Left hindlimb (tissue), 1 donor: Measurements from ENCODE around the gene SPECC1.
"Not testable (repeated sequence)": the region's sequence is repeated elsewhere in the genome, so short reads cannot be mapped to it uniquely, and the experiment has no call there.

Experiments used
- DNase-seq: peaks from one replicate; pipeline ENCODE4 v3.0.0-alpha.2; 2018

Gene SPECC1

DNA sequence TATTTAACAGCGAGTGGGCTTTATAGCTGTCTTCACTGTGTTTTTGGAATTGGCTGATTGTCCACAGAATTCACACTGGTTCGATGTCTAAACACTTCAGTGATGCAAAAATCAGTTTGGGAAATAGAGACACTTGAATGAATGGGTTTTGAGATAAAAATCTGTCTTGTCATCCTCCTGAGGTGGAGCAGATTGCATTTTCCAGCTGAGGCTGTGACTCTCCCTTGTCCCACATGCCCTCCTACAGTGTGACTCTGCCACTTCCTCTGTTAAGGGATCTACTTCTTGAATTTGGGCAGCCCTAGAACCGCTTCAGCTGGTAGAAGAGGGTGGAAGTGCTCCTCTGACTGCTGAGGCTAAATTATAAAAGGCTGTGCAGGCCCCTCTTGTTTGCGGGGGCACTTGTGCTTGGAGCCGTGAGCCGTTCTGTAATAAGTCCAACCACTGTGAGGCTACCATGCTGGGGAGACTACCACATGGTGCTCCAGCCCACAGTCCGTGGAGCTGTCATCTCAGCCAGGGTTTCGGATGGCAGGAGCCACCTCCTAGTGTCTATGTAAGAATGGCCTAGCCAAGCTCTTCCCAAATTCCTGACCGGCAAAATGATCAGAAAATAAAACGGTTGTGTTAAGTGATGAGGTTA, 175.9 kb downstream of the SPECC1 start:
- DNase-seq, result no peak

DNA sequence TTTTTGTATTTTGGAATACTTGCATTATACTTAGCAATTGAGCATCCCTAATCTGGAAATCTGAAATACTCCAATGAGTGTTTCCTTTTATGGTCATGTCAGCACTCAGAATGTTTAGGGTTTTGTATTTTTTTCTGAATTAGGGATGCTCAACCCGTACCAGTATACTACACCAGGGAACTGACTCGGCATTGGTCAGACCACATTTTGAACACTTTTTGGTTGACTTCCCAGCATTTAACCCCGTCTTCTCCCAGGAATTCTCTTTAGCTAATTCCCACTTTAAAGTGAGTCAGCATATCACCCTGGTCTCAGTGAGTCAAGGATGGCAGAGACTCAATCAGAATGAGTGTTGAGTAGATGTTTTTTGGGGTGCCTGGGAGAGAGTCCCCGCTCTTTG, 177.9 kb downstream of the SPECC1 start:
- DNase-seq, result no peak

DNA sequence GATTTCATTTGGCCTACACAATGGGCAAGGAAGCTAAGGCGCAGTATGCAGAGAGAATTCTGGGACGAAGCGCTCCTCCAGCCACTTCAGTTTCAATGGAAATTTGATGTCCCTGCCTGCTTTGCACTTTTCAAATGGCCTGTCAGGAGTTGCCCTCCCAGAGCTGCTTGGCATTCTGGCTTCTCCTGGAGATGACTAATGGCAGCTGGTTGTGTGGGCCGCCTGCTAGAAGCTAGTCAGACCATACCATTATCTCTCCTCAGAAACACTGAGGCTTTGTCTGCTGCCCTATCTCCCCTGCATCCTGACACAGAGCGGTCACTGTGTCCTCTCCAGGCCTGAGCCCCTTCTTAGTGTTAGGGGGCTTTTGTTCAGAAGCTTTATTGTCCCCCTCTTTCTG, 180.1 kb downstream of the SPECC1 start:
- no peak for DNase-seq

DNA sequence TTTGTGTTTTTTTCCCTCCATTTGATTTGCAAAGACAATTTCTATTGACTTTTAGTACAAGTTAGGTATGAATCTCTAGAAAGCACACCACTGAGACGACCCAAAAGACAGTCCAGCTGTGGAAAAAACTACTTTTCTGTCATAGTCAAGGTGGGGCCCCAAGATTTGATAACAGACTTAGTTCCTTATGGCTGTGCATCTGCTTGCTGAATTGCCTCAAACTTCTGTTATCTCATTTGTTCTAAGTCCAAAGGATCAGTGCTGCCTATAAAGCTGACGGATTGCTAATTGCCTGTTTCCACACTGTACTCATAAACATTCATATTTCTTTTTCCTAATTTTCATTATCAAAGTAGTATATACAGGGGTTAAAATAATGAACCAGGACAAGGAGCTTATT, 180.8 kb downstream of the SPECC1 start:
- no peak for DNase-seq

DNA sequence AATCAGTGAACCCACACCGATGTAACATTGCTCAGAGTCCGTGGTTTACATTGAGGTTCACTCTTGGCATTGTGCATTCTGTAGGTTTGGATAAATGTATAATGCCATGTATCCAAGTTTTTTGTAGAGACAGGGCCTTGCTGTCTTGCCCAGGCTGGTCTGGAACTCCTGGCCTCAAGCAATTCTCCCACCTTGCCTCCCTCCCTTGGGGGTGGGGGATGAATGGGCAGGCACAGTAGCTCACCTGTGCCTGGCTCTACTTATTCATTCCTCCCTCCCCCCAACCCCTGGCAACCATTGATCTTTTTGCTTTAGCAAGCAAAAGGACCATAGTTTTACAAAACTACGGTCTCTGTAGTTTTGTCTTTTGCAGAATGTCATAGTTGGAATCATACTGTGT, 181.4 kb downstream of the SPECC1 start:
- DNase-seq, result no peak

DNA sequence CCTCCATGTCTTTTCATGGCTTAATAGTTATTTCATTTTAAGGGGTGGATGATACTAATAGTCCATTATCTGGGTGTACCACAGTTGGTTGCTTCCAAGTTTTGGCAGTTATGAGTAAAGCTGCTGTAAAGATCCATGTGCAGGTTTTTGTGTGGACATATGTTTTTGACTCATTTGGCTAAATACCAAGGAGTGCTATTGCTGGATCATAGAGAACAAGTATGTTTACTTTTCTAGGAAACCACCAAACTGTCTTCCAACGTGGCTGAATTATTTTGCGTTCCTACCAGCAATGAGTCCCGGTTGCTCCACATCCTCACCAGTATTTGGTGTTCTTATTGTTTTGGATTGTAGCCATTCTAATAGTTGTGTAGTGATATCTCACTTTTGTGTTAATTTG, 181.9 kb downstream of the SPECC1 start:
- DNase-seq, result no peak

DNA sequence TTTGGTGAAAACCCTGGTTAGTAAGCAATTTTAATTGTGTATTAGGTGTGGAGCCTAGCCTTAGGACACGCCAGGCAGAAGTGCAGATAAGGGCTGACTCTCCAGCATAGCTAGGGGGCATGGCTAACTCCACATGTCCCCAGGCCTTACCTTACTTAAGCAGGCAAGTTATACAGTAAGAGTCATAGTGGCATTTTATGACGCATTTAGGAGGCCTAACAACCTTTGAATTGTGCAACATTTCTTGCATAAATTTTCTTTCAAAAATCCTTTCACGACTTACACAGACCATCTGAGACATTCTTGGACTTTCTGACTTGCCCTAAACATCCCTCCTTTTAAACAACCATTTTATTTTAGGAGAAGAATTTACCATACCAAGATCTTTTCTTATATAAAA, 187.1 kb downstream of the SPECC1 start:
- DNase-seq, result not testable (repeated sequence)

DNA sequence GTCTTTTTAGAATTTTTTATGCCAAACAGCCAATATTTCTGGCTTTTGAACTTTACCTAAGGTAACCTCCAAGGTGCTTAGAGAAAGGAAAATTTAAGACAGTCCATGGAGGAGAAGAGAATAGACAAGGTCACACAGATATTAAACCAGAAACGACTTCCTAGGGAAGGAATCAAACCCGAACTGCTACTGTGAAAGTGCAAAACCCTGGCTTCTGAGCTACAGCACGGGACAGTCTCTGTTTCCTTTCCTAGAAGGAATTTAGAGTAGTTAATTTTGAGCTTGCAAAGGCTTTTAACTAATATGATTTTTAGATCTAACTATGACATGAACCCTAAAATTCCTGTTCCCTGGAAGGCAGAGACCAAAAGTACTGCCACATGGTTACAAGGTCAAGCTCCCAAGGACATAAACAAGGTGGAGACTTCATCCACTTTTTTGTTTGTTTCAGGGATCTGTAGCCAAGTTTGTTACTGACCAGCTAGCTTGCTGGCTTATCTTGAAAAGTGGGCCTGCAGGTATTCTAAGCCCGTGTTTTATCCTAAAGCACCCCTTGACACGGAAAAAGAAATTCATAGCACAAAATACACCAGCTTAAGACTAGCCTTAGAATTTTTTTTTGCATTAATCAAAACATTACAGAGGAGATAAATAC, 188.2 kb downstream of the SPECC1 start:
- DNase-seq, result no peak

DNA sequence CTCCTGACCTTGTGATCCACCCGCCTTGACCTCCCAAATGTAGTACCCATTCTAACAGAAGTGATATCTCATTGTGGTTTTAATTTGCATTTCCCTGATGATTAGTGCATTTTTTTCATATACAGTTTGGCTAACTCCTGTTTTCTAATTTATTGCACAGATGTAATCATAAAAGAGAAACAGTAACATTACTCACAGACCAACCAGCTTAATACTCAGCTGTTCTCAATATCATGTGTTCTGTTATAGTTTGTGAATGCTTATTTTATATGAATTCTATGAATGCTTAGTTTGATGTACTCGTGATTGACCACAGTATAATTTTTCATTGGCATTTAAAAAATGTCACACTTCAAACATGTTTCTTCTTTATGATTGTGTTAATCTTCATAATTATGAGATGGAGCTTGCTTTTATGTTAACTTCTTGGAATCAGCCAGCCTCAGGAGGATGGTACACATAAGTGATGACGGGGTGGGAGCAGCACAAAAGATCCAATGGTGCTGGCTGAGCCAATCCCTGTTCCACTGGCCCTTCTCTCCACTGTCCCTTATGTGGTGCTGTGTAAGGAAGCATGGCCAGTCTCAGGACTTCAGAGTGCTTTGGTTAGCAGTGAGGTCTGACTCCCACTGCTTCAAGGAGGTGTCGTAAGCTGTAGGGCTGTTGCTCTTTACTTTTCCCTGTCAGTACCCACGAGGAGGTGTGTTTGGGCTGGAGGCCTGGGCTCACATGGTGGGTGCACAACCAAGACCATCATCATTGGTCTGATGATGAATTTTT, 191.0 kb downstream of the SPECC1 start:
- DNase-seq, result no peak

DNA sequence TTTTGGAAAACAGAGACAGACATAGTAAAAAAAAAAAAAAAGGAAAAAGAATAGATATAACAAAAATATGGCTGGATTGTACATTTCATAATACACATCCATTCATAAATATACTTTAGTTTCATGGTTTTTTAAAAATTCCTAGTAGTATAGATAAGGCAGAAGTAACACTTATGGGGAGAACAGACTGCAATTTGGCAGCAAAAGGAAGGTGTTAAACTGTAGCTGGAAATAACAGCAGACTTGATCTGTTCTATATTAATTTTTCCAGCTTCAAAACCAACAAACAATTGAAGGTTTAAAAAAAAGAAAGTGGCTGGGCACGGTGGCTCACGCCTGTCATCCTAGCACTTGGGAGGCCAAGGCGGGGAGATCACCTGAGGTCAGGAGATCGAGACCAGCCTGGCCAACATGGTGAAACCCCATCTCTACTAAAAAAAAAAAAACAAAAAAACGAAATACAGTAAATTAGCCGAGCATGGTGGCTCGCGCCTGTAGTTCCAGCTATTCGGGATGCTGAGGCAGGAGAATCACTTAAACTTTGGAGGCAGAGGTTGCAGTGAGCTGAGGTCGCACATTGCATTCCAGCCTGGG, 191.8 kb downstream of the SPECC1 start:
- no peak for DNase-seq

DNA sequence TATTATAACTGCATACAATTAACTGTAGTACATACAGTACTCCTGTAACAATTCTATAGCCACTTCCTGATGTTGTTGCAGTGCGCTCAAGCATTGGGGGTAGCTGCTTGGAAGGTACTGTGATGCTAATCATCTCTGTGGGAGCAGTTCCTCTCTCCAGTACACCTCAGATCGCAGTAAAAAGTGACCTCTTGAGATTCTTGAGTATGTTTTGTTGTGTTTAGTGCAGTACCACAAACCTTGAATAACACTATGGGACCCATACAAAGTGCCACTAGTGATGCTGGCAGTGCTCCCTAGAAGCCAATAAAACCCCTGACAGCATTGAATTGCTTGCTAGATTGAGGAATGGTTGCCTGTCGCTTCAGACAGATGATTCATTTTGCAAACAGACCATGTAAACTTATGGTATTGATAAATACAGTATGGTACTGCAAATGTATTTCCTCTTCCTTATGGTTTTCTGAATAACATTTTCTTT, 193.0 kb downstream of the SPECC1 start:
- DNase-seq, result no peak

DNA sequence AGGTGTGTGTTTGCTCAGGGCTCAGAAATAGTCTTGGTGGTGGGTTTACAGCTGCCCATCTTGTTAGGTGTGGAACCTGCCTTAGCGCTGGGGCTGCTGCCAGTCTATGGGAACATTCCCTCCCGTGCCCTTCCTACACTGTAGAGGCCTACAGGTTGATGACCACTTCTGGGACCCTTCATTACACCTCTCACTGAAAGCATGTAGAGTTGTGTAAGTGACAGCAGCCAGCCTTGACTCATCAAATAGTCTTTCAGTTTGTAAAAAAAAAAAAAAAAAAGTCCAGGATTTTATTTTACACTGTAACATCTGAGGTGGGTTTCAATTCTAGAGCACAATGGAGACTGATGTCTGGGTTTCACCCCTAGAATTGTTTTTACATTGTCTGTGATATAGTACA, 193.9 kb downstream of the SPECC1 start:
- no peak for DNase-seq

DNA sequence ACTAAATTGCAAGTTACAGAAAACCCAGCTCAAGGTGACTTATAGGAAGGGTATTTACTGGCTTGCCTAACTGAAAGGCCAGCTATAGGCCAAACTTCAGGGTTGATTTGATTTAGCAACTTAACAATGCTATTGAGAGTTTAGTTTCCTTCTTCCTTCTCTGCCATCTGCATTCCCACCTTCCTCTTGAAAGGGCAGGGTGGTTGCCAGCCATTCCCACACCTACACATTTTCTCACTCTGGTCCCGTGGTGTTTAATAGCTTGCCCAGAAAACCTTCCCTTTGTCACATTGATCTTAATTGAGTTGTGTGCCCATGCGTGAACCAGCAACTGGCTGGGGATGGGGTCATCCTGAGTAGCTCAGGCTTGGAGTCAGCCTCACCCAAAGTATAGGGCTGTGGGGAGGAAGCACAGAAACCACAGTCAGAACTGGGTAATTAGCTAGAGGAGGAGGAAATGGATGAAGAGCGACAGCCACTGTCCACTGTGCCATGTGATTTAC, 194.7 kb downstream of the SPECC1 start:
- DNase-seq, result no peak

DNA sequence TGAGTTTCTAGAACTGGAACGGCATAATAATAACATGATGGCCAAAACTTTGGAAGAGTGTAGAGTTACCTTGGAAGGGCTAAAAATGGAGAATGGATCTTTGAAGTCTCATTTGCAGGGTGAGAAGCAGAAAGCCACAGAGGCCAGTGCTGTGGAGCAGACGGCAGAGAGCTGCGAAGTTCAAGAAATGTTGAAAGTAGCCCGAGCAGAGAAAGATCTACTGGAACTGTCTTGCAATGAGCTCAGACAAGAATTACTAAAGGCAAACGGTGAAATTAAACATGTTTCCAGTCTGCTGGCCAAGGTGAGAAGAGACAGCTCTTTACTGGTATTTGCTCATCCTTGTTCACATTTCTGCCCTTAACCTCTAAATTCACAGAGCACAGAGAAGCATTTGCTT, 196.4 kb downstream of the SPECC1 start:
- DNase-seq, result no peak

DNA sequence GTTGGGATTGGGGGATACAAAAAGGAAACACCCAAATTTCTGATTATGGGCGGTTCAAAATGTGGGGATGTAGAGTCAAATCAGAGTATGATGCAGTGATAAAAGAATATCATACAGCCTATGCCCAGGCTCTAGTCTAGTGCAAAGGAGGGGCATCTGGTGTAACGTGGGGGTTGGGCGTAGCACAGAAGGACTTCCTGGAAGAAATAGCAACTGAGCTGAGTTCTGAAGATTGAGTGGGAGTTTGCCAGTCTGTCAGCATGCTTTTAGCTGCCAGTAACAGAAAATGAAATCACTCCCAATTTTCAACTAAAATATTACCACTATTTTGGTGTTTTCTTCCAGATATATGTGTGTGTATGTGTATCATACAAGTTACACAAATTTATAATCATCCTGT, 196.9 kb downstream of the SPECC1 start:
- no peak for DNase-seq

DNA sequence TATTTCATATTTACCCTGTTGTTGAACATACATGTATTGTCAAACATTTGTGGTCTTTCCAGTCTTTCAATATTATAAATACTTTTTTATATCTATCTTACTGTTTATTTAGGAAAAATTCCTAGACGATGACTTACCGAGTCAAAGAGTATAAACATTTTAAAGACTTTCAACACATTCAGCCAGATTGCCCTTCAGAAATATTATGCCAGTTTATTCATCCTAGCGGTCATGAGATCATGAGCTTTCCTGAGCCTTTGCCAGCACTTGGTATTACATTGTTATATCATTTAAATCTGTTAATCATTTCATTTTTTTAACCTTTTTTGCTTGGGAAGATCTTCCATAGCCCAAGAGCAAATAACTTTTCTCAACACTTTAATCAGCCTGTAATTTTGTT, 197.4 kb downstream of the SPECC1 start:
- DNase-seq, result no peak

DNA sequence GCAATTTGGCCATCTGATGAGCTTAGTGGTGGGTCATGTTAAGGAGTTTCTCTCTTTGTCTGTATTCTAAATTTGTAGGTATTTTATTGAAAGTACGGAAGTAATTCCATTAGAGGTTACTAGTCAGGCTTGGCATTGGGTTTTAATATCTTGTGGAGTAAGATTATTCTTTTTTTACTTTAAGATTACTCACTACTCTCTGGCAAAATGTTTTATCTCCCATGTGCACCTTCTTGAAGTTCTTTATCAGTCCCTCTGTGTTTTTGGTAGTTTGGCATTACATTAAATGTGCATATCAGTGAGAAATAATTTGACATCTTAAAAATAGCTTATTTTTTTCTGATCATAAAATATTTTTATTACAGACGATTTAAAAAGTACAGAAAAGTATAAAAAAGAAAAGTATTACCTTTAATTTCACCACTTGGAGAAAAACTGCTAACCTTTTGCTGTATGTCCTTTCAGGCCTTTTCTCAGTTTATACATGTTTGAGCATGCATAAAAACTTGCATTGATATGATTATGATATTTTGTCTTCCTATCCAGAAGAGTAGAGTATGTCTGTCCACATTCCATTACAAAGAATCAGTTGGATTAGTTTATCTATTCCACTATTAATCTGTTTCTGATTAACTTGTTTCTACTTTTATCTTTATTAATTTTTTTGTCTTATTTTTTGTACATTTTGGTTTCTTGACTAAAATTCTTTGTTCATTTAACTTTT, 198.3 kb downstream of the SPECC1 start:
- DNase-seq, result no peak

DNA sequence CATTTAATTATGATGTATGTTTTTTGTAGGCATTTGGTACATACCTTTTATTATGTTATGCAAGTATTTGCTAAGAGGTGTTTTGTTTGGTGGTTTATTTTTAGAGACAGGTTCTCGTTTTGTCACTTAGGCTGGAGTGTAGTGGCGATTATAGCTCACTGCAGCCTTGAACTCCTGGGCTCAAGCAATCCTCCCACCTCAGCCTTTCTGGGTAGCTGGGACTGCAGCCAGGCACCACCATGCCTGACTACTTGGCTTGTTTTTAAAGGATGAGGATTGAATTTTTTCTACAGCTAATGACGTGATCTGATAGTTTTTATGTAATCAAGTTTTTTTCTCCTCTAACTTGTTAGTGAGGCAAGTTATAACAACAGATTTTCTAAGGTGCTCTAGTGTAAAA, 199.6 kb downstream of the SPECC1 start:
- DNase-seq, result no peak

DNA sequence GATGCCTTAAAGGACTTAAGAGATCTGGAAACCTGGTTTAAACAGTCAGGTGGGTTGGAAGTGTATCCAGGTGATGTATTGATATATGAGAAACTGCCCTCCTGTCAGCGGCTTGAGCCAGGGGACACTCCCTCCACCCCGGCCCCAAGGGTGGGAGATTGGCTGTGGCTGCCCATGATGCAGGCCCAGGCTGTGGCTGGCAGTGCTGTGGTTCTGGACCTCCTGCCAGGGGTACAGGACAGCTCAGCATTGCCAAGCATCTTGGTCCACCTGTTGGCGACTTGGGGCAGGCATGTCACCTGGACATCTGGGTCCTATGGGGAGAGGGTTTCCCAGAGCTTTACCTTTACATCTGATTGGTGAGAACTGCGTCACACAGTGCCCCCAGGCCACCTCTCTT, 201.0 kb downstream of the SPECC1 start:
- DNase-seq, result no peak

DNA sequence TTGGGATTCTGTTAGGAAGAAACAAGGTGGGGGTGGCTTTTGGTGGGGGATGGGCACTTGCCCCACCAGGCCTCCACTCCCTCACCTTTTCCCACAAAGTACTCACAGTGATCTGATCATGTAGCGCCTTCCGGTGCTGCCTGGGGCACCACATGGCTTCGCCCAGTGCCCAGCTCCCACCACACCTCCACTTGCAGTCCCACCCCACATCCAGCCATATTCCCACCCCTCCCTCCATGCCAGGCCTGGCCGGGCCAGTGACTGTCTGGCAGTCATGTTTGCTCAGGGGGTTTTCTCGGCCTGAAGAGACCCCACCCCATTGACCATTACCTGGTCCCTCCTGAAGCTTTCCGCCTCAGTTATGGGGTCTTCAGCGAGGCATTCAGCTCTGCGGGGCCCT, 201.5 kb downstream of the SPECC1 start:
- no peak for DNase-seq

DNA sequence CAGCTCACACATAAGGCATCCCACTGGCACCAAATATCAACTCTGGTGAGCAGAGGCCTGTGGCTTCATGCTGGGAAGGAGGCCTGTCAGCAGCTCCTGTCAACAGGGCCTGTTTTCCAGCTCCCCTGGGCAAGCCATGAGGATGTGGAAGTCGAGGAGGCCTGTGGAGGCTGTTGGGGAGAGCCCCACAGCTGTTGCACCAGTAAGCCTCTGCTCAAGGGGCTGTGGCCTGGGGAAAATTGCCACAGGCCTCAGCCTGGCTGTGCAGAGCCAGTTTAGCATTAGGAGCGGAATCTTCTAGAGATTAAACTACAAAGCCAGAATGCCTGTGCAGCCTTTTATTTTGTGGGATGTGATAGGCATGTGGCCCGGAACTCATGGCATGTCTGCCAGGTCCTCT, 202.1 kb downstream of the SPECC1 start:
- no peak for DNase-seq

DNA sequence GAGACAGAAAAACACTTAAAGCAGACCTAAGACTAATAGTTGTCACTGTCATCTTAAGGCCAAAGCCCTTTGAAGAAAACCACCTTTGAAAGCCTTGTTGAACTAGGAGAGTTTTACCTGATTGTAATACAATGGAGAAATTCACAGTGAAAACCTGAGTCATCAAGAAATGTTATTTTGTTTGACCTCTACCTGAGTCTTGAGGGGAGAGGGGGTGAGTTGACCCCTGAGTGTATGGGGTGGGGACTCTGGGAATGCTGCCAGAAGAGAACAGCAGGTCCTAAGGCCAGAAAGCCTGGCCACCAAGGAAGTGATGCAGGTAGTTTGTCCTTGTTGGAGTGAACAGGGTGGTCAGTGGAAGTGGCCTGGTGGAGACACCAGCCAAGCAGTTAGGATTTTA, 204.3 kb downstream of the SPECC1 start:
- no peak for DNase-seq

DNA sequence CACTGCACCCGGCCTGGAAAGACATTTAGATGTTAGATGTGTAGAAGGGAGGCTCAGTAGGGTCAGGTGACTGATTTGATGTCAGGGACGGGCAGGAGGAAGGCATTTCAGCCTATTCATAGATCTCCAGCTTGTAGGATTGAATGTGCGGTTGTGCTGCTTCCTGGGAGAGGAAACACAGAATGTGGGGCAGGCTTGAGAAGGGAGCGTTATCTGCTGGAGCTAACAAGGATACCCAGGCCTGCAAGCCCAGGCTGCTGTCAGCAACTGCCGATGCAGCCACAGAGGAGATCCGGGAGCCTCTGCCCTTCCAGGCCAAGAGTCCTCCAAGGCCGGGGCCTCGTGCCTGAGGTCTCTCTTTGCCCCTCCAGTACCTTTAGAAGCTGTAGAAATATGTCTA, 205.6 kb downstream of the SPECC1 start:
- no peak for DNase-seq
